ENCODE measurements around the gene PRICKLE3. TPM values are rescaled to one million over a fixed set of nuclear protein-coding genes. Genes with fewer than 3 reads are reported as not detected.

Gene PRICKLE3
- total and polyA plus RNA-seq, 2 donors (not counting 1 experiment from before 2014, with no cell fraction given), result 2.7 to 7.4 TPM

- Histone ChIP-seq H3K9me3 (ENCODE audit: control insufficient read depth, insufficient read depth, low read depth, low read length) (no peaks in the 10 kb centered on the region), H3K4me1 (ENCODE audit: control insufficient read depth, extremely low read depth, insufficient read depth, low read length) (no peaks in the 10 kb centered on the region), H3K79me2 (ENCODE audit: control insufficient read depth, insufficient read depth, low read length) (no peaks in the 10 kb centered on the region), H3K4me3 (replicated peaks in 1 of 4; ENCODE audit: control extremely low read depth in 1 of 4, insufficient read depth in 1 of 4, low read depth in 3 of 4, low read length in 4 of 4) (no peak overlapping the region), H3K27me3 (ENCODE audit: control insufficient read depth, insufficient read depth, low read length) (no peaks in the 10 kb centered on the region), H4K20me1 (ENCODE audit: control insufficient read depth, extremely low read depth, insufficient read depth, low read length) (no peaks in the 10 kb centered on the region), H3K36me3 (ENCODE audit: control insufficient read depth, insufficient read depth, low read length) (no peaks in the 10 kb centered on the region), H2AFZ (ENCODE audit: low read length) (no peak overlapping the region), H3K9ac (ENCODE audit: insufficient read depth, low read length) (no peak overlapping the region), H3K4me2 (ENCODE audit: extremely low read depth, insufficient read depth, low read length) (no peak overlapping the region), H3K27ac (ENCODE audit: insufficient read depth, low read length) (no peak overlapping the region)
- no peak for DNase-seq (ENCODE audit: low read depth in 2 of 2)
- no peak for TF ChIP-seq EZH2 (IDR thresholded peaks at IDR 0.05; ENCODE audit: low read length, missing control alignments)
- no peak for TF ChIP-seq CTCF (conservative IDR thresholded peaks at IDR 0.05 in 1 of 2, IDR thresholded peaks at IDR 0.05 in 1 of 2; ENCODE audit: low read depth in 1 of 2, low read length in 2 of 2)
These were observed 40.8 kb upstream of the PRICKLE3 start for GRCh38 chrX:49226946-49227345.

GRCh38 chrX:49225858-49226257, 39.7 kb upstream of the PRICKLE3 start:
- no peaks in the 10 kb centered on the region for H3K9me3 ChIP-seq (ENCODE audit: control insufficient read depth, insufficient read depth, low read depth, low read length)
- H3K4me3 ChIP-seq (replicated peaks in 1 of 4; ENCODE audit: control extremely low read depth in 1 of 4, insufficient read depth in 1 of 4, low read depth in 3 of 4, low read length in 4 of 4), result no peak overlapping the region
- H3K79me2 ChIP-seq (ENCODE audit: control insufficient read depth, insufficient read depth, low read length), result no peaks in the 10 kb centered on the region
- H3K9ac ChIP-seq (ENCODE audit: insufficient read depth, low read length), result no peak overlapping the region
- TF ChIP-seq EZH2 (IDR thresholded peaks at IDR 0.05; ENCODE audit: low read length, missing control alignments), result no peak
- no peak for TF ChIP-seq CTCF (conservative IDR thresholded peaks at IDR 0.05 in 1 of 2, IDR thresholded peaks at IDR 0.05 in 1 of 2; ENCODE audit: low read depth in 1 of 2, low read length in 2 of 2)
- no peaks in the 10 kb centered on the region for H3K27me3 ChIP-seq (ENCODE audit: control insufficient read depth, insufficient read depth, low read length)
- H3K27ac ChIP-seq (ENCODE audit: insufficient read depth, low read length), result no peak overlapping the region
- no peak overlapping the region for H3K4me2 ChIP-seq (ENCODE audit: extremely low read depth, insufficient read depth, low read length)
- no peak overlapping the region for H2AFZ ChIP-seq (ENCODE audit: low read length)
- no peaks in the 10 kb centered on the region for H3K4me1 ChIP-seq (ENCODE audit: control insufficient read depth, extremely low read depth, insufficient read depth, low read length)
- H4K20me1 ChIP-seq (ENCODE audit: control insufficient read depth, extremely low read depth, insufficient read depth, low read length), result no peaks in the 10 kb centered on the region
- H3K36me3 ChIP-seq (ENCODE audit: control insufficient read depth, insufficient read depth, low read length), result no peaks in the 10 kb centered on the region
- no peak for DNase-seq (ENCODE audit: low read depth in 2 of 2)

- H3K4me2 ChIP-seq (ENCODE audit: extremely low read depth, insufficient read depth, low read length), result no peak overlapping the region
- no peaks in the 10 kb centered on the region for H3K36me3 ChIP-seq (ENCODE audit: control insufficient read depth, insufficient read depth, low read length)
- no peak for DNase-seq (ENCODE audit: low read depth in 2 of 2)
- no peaks in the 10 kb centered on the region for H4K20me1 ChIP-seq (ENCODE audit: control insufficient read depth, extremely low read depth, insufficient read depth, low read length)
- no peaks in the 10 kb centered on the region for H3K9me3 ChIP-seq (ENCODE audit: control insufficient read depth, insufficient read depth, low read depth, low read length)
- H3K4me1 ChIP-seq (ENCODE audit: control insufficient read depth, extremely low read depth, insufficient read depth, low read length), result no peaks in the 10 kb centered on the region
- no peaks in the 10 kb centered on the region for H3K27me3 ChIP-seq (ENCODE audit: control insufficient read depth, insufficient read depth, low read length)
- no peak for TF ChIP-seq CTCF (conservative IDR thresholded peaks at IDR 0.05 in 1 of 2, IDR thresholded peaks at IDR 0.05 in 1 of 2; ENCODE audit: low read depth in 1 of 2, low read length in 2 of 2)
- TF ChIP-seq EZH2 (IDR thresholded peaks at IDR 0.05; ENCODE audit: low read length, missing control alignments), result no peak
- no peak overlapping the region for H3K4me3 ChIP-seq (replicated peaks in 1 of 4; ENCODE audit: control extremely low read depth in 1 of 4, insufficient read depth in 1 of 4, low read depth in 3 of 4, low read length in 4 of 4)
- H2AFZ ChIP-seq (ENCODE audit: low read length), result no peak overlapping the region
- H3K9ac ChIP-seq (ENCODE audit: insufficient read depth, low read length), result no peak overlapping the region
- no peak overlapping the region for H3K27ac ChIP-seq (ENCODE audit: insufficient read depth, low read length)
- H3K79me2 ChIP-seq (ENCODE audit: control insufficient read depth, insufficient read depth, low read length), result no peaks in the 10 kb centered on the region
These were observed 35.7 kb upstream of the PRICKLE3 start for GRCh38 chrX:49221868-49222267.

Measured in fibroblast of lung (primary cell).